Chondrocyte (in vitro differentiated cells): ENCODE measurements around the gene WSCD2. TPM values are rescaled to one million over a fixed set of nuclear protein-coding genes. Genes with fewer than 3 reads are reported as not detected.

ENCODE experiments used
- DNase-seq: peaks from one replicate; pipeline ENCODE4 v3.0.0; 2021; ENCODE audit warnings: mixed read lengths, low spot score
- H3K27ac Mint-ChIP-seq: one replicate; pipeline ENCODE4 v1.8.0; 2021; ENCODE audit warnings: mild to moderate bottlenecking, moderate library complexity, mixed read lengths; ENCODE audit not compliant: unreplicated experiment
- H3K27me3 Mint-ChIP-seq: 2 replicates; pipeline ENCODE4 v1.8.0; 2021; ENCODE audit warnings: low read depth, mixed read lengths
- H3K36me3 Mint-ChIP-seq: 2 replicates; pipeline ENCODE4 v1.8.0; 2021; ENCODE audit warnings: low read depth, mixed read lengths
- H3K4me1 Mint-ChIP-seq: 2 replicates; pipeline ENCODE4 v1.8.0; 2021; ENCODE audit warnings: low read depth, mild to moderate bottlenecking, mixed read lengths
- H3K4me3 Mint-ChIP-seq: one replicate; pipeline ENCODE4 v1.8.0; 2021; ENCODE audit warnings: mild to moderate bottlenecking, moderate library complexity, mixed read lengths; ENCODE audit not compliant: unreplicated experiment
- H3K9me3 Mint-ChIP-seq: 2 replicates; pipeline ENCODE4 v1.8.0; 2021; ENCODE audit warnings: low read depth, mixed read lengths
- CTCF ChIP-seq: fragments of 200-600 bp; sonication (generic); IDR thresholded peaks from 2 replicates; pipeline ENCODE4 v1.5.0; 2021; ENCODE audit warnings: antibody characterized with exemption, mild to moderate bottlenecking, moderate library complexity
- total RNA-seq: library from RNA; stranded (reverse); gene quantifications from 3 replicates; pipeline ENCODE4 v1.2.1, GENCODE V29; 2021

WSCD2 gene
- total RNA-seq, 1 donor from 2014 or later, result 0.32 TPM

- TF ChIP-seq CTCF, result no peak
- Mint-ChIP-seq H3K36me3 (peaks cover 5% of the 10 kb centered on the region), H3K4me1 (peaks cover 5% of the 10 kb centered on the region), H3K27ac (no peak overlapping the region), H3K9me3 (peaks cover 11% of the 10 kb centered on the region), H3K27me3 (peaks cover 30% of the 10 kb centered on the region), H3K4me3 (no peak overlapping the region)
- DNase-seq, result no peak
These were observed 109.4 kb downstream of the WSCD2 start for GRCh38 chr12:108238474-108238873.

- H3K9me3 Mint-ChIP-seq, result peaks cover 11% of the 10 kb centered on the region
These were observed 110.3 kb downstream of the WSCD2 start for GRCh38 chr12:108239378-108239777.

GRCh38 chr12:108240027-108240785 lies 111.1 kb downstream of the WSCD2 start:
- no peak for TF ChIP-seq CTCF
- H3K4me3 Mint-ChIP-seq, result no peak overlapping the region
- H3K27me3 Mint-ChIP-seq, result peaks cover 40% of the 10 kb centered on the region
- H3K27ac Mint-ChIP-seq, result no peak overlapping the region
- peaks cover 11% of the 10 kb centered on the region for H3K9me3 Mint-ChIP-seq
- no peak for DNase-seq
- peaks cover 2% of the 10 kb centered on the region for H3K4me1 Mint-ChIP-seq
- peaks cover 5% of the 10 kb centered on the region for H3K36me3 Mint-ChIP-seq

More at GRCh38 chr12:108239378-108239777, 110.3 kb downstream of the WSCD2 start:
- Mint-ChIP-seq H3K27me3 (peaks cover 35% of the 10 kb centered on the region), H3K36me3 (peaks cover 5% of the 10 kb centered on the region), H3K27ac (no peak overlapping the region), H3K4me3 (no peak overlapping the region), H3K4me1 (peaks cover 5% of the 10 kb centered on the region)
- no peak for TF ChIP-seq CTCF
- DNase-seq, result no peak

GRCh38 chr12:108240928-108241327 lies 111.8 kb downstream of the WSCD2 start:
- no peak overlapping the region for H3K27ac Mint-ChIP-seq
- no peak for TF ChIP-seq CTCF
- DNase-seq, result no peak
- no peak overlapping the region for H3K4me3 Mint-ChIP-seq
- peaks cover 5% of the 10 kb centered on the region for H3K36me3 Mint-ChIP-seq
- no peaks in the 10 kb centered on the region for H3K4me1 Mint-ChIP-seq
- H3K27me3 Mint-ChIP-seq, result peaks cover 40% of the 10 kb centered on the region
- peaks cover 11% of the 10 kb centered on the region for H3K9me3 Mint-ChIP-seq

GRCh38 chr12:108241986-108242703 lies 113.1 kb downstream of the WSCD2 start:
- Mint-ChIP-seq H3K4me3 (no peak overlapping the region), H3K4me1 (no peaks in the 10 kb centered on the region), H3K27me3 (peaks cover 37% of the 10 kb centered on the region), H3K9me3 (peaks cover 10% of the 10 kb centered on the region), H3K36me3 (peaks cover 5% of the 10 kb centered on the region), H3K27ac (no peak overlapping the region)
- no peak for DNase-seq
- TF ChIP-seq CTCF, result no peak
